Cardiac fibroblast (primary cell): ENCODE measurements around the gene CISD1.
A peak's percentile ranks its signal among the peaks of the same experiment; 100 is the strongest.

ENCODE experiments used
- DNase-seq, 2 donors: peaks; one replicate each; pipeline versions ENCODE4 v3.0.0 to v3.0.0-alpha.2; 2010; ENCODE audit warnings: low read depth in 2 of 2
- H3K4me3 ChIP-seq, 2 donors: replicated peaks in 1 of 2; 1 replicate in 1 of 2; 2 replicates in 1 of 2; pipeline ENCODE4 v1.5.1; 2011; ENCODE audit warnings: low read depth in 2 of 2, low read length in 2 of 2, mild to moderate bottlenecking in 2 of 2, moderate library complexity in 1 of 2
- CTCF ChIP-seq: IDR thresholded peaks from one replicate; pipeline ENCODE4 v1.5.1; 2011; ENCODE audit warnings: low read depth, mild to moderate bottlenecking, low read length, inconsistent platforms

Gene CISD1

GRCh38 chr10:58291538-58292174 lies 22.7 kb downstream of the CISD1 start:
- peak; percentile 76 to 81 for DNase-seq
- H3K4me3 ChIP-seq = no peak overlapping the region
- TF ChIP-seq CTCF = peak; percentile 76

- no peak overlapping the region for H3K4me3 ChIP-seq
- TF ChIP-seq CTCF = no peak
- no peak for DNase-seq
These were observed 25.0 kb downstream of the CISD1 start for GRCh38 chr10:58293989-58294388.

GRCh38 chr10:58299580-58299979 lies 30.6 kb downstream of the CISD1 start:
- H3K4me3 ChIP-seq = no peak overlapping the region
- TF ChIP-seq CTCF = peak; percentile 88
- peak; percentile 68 to 69 for DNase-seq

GRCh38 chr10:58300676-58301075 lies 31.7 kb downstream of the CISD1 start:
- H3K4me3 ChIP-seq = no peak overlapping the region
- DNase-seq = no peak
- TF ChIP-seq CTCF = no peak

- TF ChIP-seq CTCF = no peak
These were observed 33.3 kb downstream of the CISD1 start for GRCh38 chr10:58302254-58302653.

GRCh38 chr10:58304099-58304633 lies 35.2 kb downstream of the CISD1 start:
- no peak for DNase-seq
- H3K4me3 ChIP-seq = no peak overlapping the region
- TF ChIP-seq CTCF = no peak

More at GRCh38 chr10:58302254-58302653, 33.3 kb downstream of the CISD1 start:
- H3K4me3 ChIP-seq = no peak overlapping the region
- DNase-seq = no peak

GRCh38 chr10:58305821-58306220 lies 36.9 kb downstream of the CISD1 start:
- no peak overlapping the region for H3K4me3 ChIP-seq
- no peak for TF ChIP-seq CTCF
- DNase-seq = no peak
